ENCODE results near the gene SMIM43. TPM values are rescaled to one million over a fixed set of nuclear protein-coding genes. Genes with fewer than 3 reads are reported as not detected.

SMIM43 gene
- total RNA-seq, 1 donor from 2014 or later: not detected

DNA sequence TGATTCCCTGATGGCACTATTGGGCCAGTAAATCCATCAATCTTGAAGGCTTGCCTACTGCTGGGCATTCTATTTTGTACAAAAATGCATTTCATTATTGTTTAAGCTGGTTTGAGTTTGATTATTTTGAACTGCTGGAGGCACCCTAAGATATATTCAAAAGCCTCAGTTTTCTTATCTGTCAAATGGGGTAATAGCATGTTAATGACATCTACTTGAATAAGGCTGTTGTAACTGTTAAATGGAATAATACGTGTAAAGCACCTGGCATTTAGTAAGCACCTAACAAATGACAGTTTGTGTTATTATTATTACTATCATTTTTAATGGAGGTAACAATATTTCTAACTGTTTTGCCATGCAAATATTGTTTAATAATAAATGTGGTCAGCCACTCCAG lies 6.9 kb upstream of the SMIM43 start:
- TF ChIP-seq, protein P1, sequence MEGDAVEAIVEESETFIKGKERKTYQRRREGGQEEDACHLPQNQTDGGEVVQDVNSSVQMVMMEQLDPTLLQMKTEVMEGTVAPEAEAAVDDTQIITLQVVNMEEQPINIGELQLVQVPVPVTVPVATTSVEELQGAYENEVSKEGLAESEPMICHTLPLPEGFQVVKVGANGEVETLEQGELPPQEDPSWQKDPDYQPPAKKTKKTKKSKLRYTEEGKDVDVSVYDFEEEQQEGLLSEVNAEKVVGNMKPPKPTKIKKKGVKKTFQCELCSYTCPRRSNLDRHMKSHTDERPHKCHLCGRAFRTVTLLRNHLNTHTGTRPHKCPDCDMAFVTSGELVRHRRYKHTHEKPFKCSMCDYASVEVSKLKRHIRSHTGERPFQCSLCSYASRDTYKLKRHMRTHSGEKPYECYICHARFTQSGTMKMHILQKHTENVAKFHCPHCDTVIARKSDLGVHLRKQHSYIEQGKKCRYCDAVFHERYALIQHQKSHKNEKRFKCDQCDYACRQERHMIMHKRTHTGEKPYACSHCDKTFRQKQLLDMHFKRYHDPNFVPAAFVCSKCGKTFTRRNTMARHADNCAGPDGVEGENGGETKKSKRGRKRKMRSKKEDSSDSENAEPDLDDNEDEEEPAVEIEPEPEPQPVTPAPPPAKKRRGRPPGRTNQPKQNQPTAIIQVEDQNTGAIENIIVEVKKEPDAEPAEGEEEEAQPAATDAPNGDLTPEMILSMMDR (IDR thresholded peaks at IDR 0.05): no peak
- no peak overlapping the region for H3K4me3 ChIP-seq
- intact Hi-C loops (cut with DNase I): no loop called here
- H3K27me3 ChIP-seq: no peaks in the 10 kb centered on the region
- no peaks in the 10 kb centered on the region for H3K9me3 ChIP-seq
- H3K4me1 ChIP-seq: no peaks in the 10 kb centered on the region
- H3K36me3 ChIP-seq: no peaks in the 10 kb centered on the region
- DNase-seq (ENCODE audit: low spot score in 2 of 2): no peak
- H3K27ac ChIP-seq: no peak overlapping the region

DNA sequence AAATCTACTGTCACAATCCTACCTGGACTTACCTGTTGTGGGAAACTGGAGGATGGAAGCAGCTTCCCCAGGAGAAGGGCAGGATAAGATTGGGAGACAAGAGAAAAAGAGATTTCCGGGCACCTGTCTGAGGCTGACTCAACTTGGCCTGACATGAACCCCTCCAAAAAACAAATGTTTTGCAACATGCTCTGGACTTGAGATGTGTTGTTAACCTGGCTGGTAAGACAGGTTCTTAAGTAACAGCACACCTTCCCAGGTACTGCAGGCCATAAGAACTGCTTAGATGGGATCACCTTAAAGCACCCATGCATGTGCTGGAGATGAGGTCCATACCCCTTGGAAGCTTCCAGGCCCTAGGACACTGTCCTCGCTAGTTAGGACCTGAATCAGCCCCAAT lies 4.4 kb upstream of the SMIM43 start:
- Histone ChIP-seq H3K27ac (no peak overlapping the region), H3K4me3 (no peak overlapping the region), H3K36me3 (no peaks in the 10 kb centered on the region), H3K9me3 (no peaks in the 10 kb centered on the region), H3K27me3 (no peaks in the 10 kb centered on the region), H3K4me1 (no peaks in the 10 kb centered on the region)
- no peak for DNase-seq (ENCODE audit: low spot score in 2 of 2)
- intact Hi-C loops (cut with DNase I): no loop called here
- TF ChIP-seq, protein P1 (IDR thresholded peaks at IDR 0.05): no peak

DNA sequence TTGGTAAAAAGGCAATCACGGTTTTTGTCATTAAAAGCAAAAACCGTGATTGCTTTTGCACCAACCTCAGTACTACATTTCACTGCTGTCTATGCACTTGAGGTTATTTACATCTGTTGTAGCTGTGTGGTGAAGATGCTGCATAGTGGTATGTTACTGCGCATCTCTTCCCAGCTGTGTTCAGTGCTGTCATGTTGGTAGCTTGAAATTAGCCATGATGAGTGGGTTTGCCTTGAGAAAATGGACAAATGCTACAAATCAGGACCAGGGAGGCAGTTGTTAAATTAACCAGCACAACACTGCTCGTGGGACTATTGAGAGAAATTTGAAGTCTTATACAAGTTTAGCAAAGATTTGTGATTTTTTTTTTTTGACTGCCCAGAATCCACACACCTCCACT lies 2.2 kb upstream of the SMIM43 start:
- no peak overlapping the region for H3K27ac ChIP-seq
- intact Hi-C loops (cut with DNase I): no loop called here
- no peaks in the 10 kb centered on the region for H3K4me1 ChIP-seq
- H3K27me3 ChIP-seq: no peaks in the 10 kb centered on the region
- H3K4me3 ChIP-seq: no peak overlapping the region
- no peak for DNase-seq (ENCODE audit: low spot score in 2 of 2)
- H3K9me3 ChIP-seq: no peaks in the 10 kb centered on the region
- TF ChIP-seq, protein P1 (IDR thresholded peaks at IDR 0.05): no peak
- no peaks in the 10 kb centered on the region for H3K36me3 ChIP-seq

DNA sequence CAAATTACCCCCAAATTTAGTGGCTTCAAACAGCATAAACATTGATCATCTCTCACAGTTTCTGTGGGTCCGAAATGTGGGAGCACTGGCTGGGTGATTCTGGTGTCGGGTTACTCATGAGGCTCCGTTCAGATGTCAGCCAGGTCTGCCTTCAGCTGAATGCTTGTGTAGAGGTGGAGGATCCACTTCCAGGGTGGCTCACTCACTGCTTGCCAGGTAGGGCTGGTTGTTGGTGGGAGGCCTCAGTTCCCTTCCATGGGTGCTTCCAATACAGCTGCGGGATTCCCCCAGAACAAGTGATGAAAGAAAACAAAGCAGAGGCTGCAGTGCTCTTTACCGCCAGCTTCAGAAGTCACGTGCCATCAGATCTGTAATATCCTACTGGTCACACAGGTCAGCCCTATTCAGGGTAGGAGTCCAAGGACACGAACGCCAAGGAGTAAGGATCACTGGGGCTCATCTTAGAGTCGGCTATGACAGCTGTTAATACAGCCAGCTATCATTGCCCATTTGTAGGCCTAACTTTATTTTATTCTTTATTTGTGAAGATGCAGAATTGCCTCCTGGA lies 1.1 kb upstream of the SMIM43 start:
- Histone ChIP-seq H3K4me1 (no peaks in the 10 kb centered on the region), H3K4me3 (no peak overlapping the region), H3K9me3 (no peaks in the 10 kb centered on the region), H3K27me3 (no peaks in the 10 kb centered on the region), H3K36me3 (no peaks in the 10 kb centered on the region), H3K27ac (no peak overlapping the region)
- TF ChIP-seq, protein P1 (IDR thresholded peaks at IDR 0.05): no peak
- intact Hi-C loops (cut with DNase I): no loop called here
- DNase-seq (ENCODE audit: low spot score in 2 of 2): no peak

DNA sequence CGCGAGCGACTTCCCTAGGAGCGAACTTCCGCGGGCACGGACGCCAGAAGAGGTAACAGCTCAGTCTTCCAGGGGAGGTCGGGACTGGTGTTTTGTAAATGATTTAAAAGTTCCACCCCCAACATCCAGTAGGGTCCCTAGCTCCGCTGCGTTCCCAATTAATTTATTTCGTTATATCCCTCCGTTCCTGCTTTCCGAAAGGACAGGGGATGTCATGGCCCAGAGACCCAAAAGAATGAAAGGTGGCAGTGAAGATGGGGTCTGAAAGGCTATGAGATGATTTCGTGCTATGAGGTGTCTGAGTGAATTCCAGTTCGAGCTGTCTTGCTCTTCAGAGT lies 373 bp upstream of the SMIM43 start:
- Histone ChIP-seq H3K27ac (no peak overlapping the region), H3K4me3 (peak overlapping the region; percentile 35 to 55), H3K27me3 (no peaks in the 10 kb centered on the region), H3K36me3 (no peaks in the 10 kb centered on the region), H3K4me1 (no peaks in the 10 kb centered on the region), H3K9me3 (no peaks in the 10 kb centered on the region)
- no peak for DNase-seq (ENCODE audit: low spot score in 2 of 2)
- TF ChIP-seq, protein P1 (IDR thresholded peaks at IDR 0.05): no peak
- intact Hi-C loops (cut with DNase I): no loop called here

DNA sequence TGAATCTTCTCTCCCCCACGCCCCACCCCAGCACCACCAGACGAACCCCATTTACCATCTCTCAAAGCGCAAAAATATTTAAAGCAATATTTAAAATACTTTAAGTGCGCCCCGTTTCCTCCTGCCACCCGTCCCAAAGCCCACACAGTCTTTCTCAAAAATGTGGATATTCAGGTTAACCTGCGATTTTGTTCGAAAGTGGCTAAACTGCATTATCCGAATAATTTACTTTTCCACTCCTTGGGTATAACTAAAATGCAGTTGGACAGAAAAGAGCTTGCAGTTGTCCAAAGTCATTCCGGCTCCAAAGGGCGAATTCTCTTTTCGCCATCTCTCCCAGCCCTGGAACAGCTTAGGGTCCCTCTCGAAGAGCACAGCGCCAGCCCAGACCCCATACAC lies 662 bp downstream of the SMIM43 start:
- Histone ChIP-seq H3K36me3 (no peaks in the 10 kb centered on the region), H3K27me3 (no peaks in the 10 kb centered on the region), H3K9me3 (no peaks in the 10 kb centered on the region), H3K4me3 (peak overlapping the region; percentile 35 to 55), H3K4me1 (no peaks in the 10 kb centered on the region), H3K27ac (no peak overlapping the region)
- intact Hi-C loops (cut with DNase I): no loop called here
- no peak for DNase-seq (ENCODE audit: low spot score in 2 of 2)
- TF ChIP-seq, protein P1 (IDR thresholded peaks at IDR 0.05): no peak
